HCT116 (cell line): ENCODE results near the gene TNNI2. TPM values are rescaled to one million over a fixed set of nuclear protein-coding genes. Genes with fewer than 3 reads are reported as not detected.

Experiments
- ATAC-seq: fragments of 200-7000 bp; cut with Tn5 transposase; 2 replicates; pipeline ENCODE4 v1.9.1; 2020; ENCODE audit warnings: mild to moderate bottlenecking, moderate library complexity
- BruUV-seq: library from RNA; stranded (reverse); fragments of 400-500 nt; replicated peaks from 2 replicates; lab custom pipeline; 2021; lab: Mats Ljungman, UMichigan
- CTCF ChIA-PET: fragments of 300-600 bp; sonication (Branson Sonifier 250); formaldehyde crosslinking; loops from one replicate; lab custom pipeline; 2021; ENCODE audit warnings: antibody characterized with exemption; lab: Charles Lee
- POLR2A ChIA-PET: fragments of 300-600, 350-600 bp; sonication (Branson Sonifier 250); formaldehyde crosslinking; loops from one replicate; lab custom pipeline; 2021; ENCODE audit warnings: antibody characterized with exemption; lab: Charles Lee
- RAD21 ChIA-PET, 2 experiments: fragments of 300-600 bp; sonication (Branson Sonifier 250); formaldehyde crosslinking; loops; one replicate each; lab custom pipeline; 2023; ENCODE audit warnings: low total read pairs in 2 of 2; ENCODE audit not compliant: uncharacterized antibody in 2 of 2, unreplicated experiment in 2 of 2, low non-redundant PET in 1 of 2; lab: Charles Lee
- DNase-seq: peaks from one replicate; pipeline ENCODE4 v3.0.0-alpha.2; 2010; ENCODE audit warnings: low read depth, low spot score
- H2AFZ ChIP-seq: fragments of 200-600 bp; shearing (Covaris generic), sonication (generic); 2 replicates; pipeline ENCODE4 v1.6.1; 2017; ENCODE audit warnings: low read depth, mixed run types, mixed read lengths, antibody characterized with exemption, low read length; ENCODE audit not compliant: poor library complexity, severe bottlenecking
- H3K27ac ChIP-seq: 2 replicates; pipeline ENCODE4 v1.5.1; 2012; ENCODE audit warnings: low read depth, low read length
- H3K27me3 ChIP-seq: fragments of 200-600 bp; sonication (generic); 2 replicates; pipeline ENCODE4 v1.6.1; 2016; ENCODE audit warnings: mixed run types, low read length, mixed read lengths; ENCODE audit not compliant: insufficient read depth
- H3K36me3 ChIP-seq, 2 experiments: fragments of 200-500 bp in 1 of 2; fragments of 200-600 bp in 1 of 2; sonication (Bioruptor generic) in 1 of 2; sonication (generic) in 1 of 2; 2 replicates each; pipeline versions ENCODE4 v1.5.1 to v1.6.1; 2014 to 2016; ENCODE audit warnings: low read length in 2 of 2, inconsistent platforms in 1 of 2, mixed read lengths in 1 of 2, mixed run types in 1 of 2; ENCODE audit not compliant: insufficient read depth in 2 of 2, control insufficient read depth in 1 of 2
- H3K4me1 ChIP-seq, 2 experiments: fragments of 200-600 bp in 1 of 2; sonication (generic) in 1 of 2; 2 replicates each; pipeline versions ENCODE4 v1.5.1 to v1.6.1; 2012 to 2017; ENCODE audit warnings: low read length in 2 of 2, inconsistent platforms in 1 of 2, mild to moderate bottlenecking in 1 of 2, mixed read lengths in 1 of 2, mixed run types in 1 of 2, moderate library complexity in 1 of 2; ENCODE audit not compliant: insufficient read depth in 2 of 2, control insufficient read depth in 1 of 2
- H3K4me2 ChIP-seq: fragments of 200-600 bp; sonication (generic); 2 replicates; pipeline ENCODE4 v1.6.1; 2017; ENCODE audit warnings: mixed run types, low read length, mixed read lengths
- H3K4me3 ChIP-seq, 2 experiments: fragments of 200-600 bp in 1 of 2; sonication (generic) in 1 of 2; replicated peaks in 1 of 2; 2 replicates each; pipeline ENCODE4 v1.5.1; 2011 to 2016; ENCODE audit warnings: low read length in 2 of 2, control low read depth in 1 of 2, low read depth in 1 of 2, mild to moderate bottlenecking in 1 of 2, mixed read lengths in 1 of 2, mixed run types in 1 of 2
- H3K79me2 ChIP-seq: fragments of 200-600 bp; sonication (generic); 2 replicates; pipeline ENCODE4 v1.6.1; 2017; ENCODE audit warnings: mild to moderate bottlenecking, mixed run types, low read length, moderate library complexity, mixed read lengths; ENCODE audit not compliant: insufficient read depth
- H3K9ac ChIP-seq: fragments of 200-600 bp; sonication (generic); 2 replicates; pipeline ENCODE4 v1.6.1; 2016; ENCODE audit warnings: low read length, mixed read lengths
- H3K9me2 ChIP-seq: fragments of 200-600 bp; sonication (generic), shearing (Covaris generic); 2 replicates; pipeline ENCODE4 v1.6.1; 2017; ENCODE audit warnings: mixed run types, mild to moderate bottlenecking, moderate library complexity; ENCODE audit not compliant: insufficient read depth
- H3K9me3 ChIP-seq, 2 experiments: fragments of 200-500 bp in 1 of 2; fragments of 200-600 bp in 1 of 2; sonication (Bioruptor generic) in 1 of 2; sonication (generic) in 1 of 2; 2 replicates each; pipeline ENCODE4 v1.6.1; 2014 to 2017; ENCODE audit warnings: low read length in 2 of 2, mixed read lengths in 2 of 2, inconsistent platforms in 1 of 2, low read depth in 1 of 2, mild to moderate bottlenecking in 1 of 2, mixed run types in 1 of 2, moderate library complexity in 1 of 2; ENCODE audit not compliant: control insufficient read depth in 1 of 2, insufficient read depth in 1 of 2
- H4K20me1 ChIP-seq: fragments of 200-600 bp; sonication (generic), shearing (Covaris generic); 2 replicates; pipeline ENCODE4 v1.6.1; 2017; ENCODE audit warnings: mixed run types, mild to moderate bottlenecking, moderate library complexity; ENCODE audit not compliant: insufficient read depth
- ATF3 ChIP-seq: IDR thresholded peaks from 2 replicates; pipeline ENCODE4 v1.6.1; 2012
- CEBPB ChIP-seq: IDR thresholded peaks from 2 replicates; pipeline ENCODE4 v1.6.1; 2012; ENCODE audit warnings: low read depth
- EGR1 ChIP-seq: IDR thresholded peaks from 2 replicates; pipeline ENCODE4 v1.6.1; 2012; ENCODE audit warnings: low read depth
- EZH2phosphoT487 ChIP-seq: fragments of 200-600 bp; IDR thresholded peaks from 2 replicates; pipeline ENCODE4 v1.6.1; 2018; ENCODE audit warnings: antibody characterized with exemption, borderline replicate concordance
- JUND ChIP-seq: IDR thresholded peaks from 2 replicates; pipeline ENCODE4 v1.6.1; 2012
- SRF ChIP-seq: IDR thresholded peaks from 2 replicates; pipeline ENCODE4 v1.6.1; 2012; ENCODE audit warnings: low read depth
- intact Hi-C: fragments of 100-400 bp; cut with micrococcal nuclease; formaldehyde crosslinking; loops from 2 replicates; pipeline ENCODE4 v1.10.0; 2022
- total RNA-seq: library from RNA; stranded (reverse); gene quantifications from one replicate; pipeline ENCODE4 v1.2.1, GENCODE V29; 2021; ENCODE audit not compliant: unreplicated experiment
- TF ChIP-seq, protein P1 (sequence below): IDR thresholded peaks from 2 replicates; pipeline ENCODE4 v1.6.1; 2012; ENCODE audit warnings: low read depth
- TF ChIP-seq, protein P2 (sequence below): IDR thresholded peaks from 2 replicates; pipeline ENCODE4 v1.6.1; 2011; ENCODE audit warnings: mild to moderate bottlenecking, low read length, moderate library complexity; ENCODE audit not compliant: insufficient replicate concordance; ENCODE audit errors: extremely low read depth

Gene TNNI2
- total RNA-seq, 1 experiment from 2014 or later = not detected

- TF ChIP-seq, protein P1, sequence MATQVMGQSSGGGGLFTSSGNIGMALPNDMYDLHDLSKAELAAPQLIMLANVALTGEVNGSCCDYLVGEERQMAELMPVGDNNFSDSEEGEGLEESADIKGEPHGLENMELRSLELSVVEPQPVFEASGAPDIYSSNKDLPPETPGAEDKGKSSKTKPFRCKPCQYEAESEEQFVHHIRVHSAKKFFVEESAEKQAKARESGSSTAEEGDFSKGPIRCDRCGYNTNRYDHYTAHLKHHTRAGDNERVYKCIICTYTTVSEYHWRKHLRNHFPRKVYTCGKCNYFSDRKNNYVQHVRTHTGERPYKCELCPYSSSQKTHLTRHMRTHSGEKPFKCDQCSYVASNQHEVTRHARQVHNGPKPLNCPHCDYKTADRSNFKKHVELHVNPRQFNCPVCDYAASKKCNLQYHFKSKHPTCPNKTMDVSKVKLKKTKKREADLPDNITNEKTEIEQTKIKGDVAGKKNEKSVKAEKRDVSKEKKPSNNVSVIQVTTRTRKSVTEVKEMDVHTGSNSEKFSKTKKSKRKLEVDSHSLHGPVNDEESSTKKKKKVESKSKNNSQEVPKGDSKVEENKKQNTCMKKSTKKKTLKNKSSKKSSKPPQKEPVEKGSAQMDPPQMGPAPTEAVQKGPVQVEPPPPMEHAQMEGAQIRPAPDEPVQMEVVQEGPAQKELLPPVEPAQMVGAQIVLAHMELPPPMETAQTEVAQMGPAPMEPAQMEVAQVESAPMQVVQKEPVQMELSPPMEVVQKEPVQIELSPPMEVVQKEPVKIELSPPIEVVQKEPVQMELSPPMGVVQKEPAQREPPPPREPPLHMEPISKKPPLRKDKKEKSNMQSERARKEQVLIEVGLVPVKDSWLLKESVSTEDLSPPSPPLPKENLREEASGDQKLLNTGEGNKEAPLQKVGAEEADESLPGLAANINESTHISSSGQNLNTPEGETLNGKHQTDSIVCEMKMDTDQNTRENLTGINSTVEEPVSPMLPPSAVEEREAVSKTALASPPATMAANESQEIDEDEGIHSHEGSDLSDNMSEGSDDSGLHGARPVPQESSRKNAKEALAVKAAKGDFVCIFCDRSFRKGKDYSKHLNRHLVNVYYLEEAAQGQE = no peak
- no peak for TF ChIP-seq EZH2phosphoT487
Measured at GRCh38 chr11:1870721-1871466, 32.1 kb downstream of the TNNI2 start (continued).

- intact Hi-C loops = no loop called here
- DNase-seq (no peak), ATAC-seq (no peak)
- no peaks in the 10 kb centered on the region for H3K27me3 ChIP-seq
- no peak overlapping the region for H3K9ac ChIP-seq
- no peak for TF ChIP-seq JUND
- TF ChIP-seq, protein P1 = no peak
- no peak for TF ChIP-seq SRF
- TF ChIP-seq CEBPB = no peak
- TF ChIP-seq, protein P2, sequence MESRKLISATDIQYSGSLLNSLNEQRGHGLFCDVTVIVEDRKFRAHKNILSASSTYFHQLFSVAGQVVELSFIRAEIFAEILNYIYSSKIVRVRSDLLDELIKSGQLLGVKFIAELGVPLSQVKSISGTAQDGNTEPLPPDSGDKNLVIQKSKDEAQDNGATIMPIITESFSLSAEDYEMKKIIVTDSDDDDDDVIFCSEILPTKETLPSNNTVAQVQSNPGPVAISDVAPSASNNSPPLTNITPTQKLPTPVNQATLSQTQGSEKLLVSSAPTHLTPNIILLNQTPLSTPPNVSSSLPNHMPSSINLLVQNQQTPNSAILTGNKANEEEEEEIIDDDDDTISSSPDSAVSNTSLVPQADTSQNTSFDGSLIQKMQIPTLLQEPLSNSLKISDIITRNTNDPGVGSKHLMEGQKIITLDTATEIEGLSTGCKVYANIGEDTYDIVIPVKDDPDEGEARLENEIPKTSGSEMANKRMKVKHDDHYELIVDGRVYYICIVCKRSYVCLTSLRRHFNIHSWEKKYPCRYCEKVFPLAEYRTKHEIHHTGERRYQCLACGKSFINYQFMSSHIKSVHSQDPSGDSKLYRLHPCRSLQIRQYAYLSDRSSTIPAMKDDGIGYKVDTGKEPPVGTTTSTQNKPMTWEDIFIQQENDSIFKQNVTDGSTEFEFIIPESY = no peak
- TF ChIP-seq ATF3 = no peak
- TF ChIP-seq EGR1 = no peak
- H3K27ac ChIP-seq = no peak overlapping the region
- BruUV-seq = no TSS peak
- ChIA-PET POLR2A (no interaction called here), RAD21 (no interaction called here), CTCF (no interaction called here)
- no peak overlapping the region for H3K4me2 ChIP-seq
- no peak overlapping the region for H3K4me3 ChIP-seq
- H4K20me1 ChIP-seq = no peaks in the 10 kb centered on the region
- no peaks in the 10 kb centered on the region for H3K9me3 ChIP-seq
- no peak overlapping the region for H2AFZ ChIP-seq
- H3K9me2 ChIP-seq = no peaks in the 10 kb centered on the region
- peaks cover 0 to 1% of the 10 kb centered on the region in 2 experiments; a peak in 1 of 4 replicates for H3K4me1 ChIP-seq
- H3K79me2 ChIP-seq = no peaks in the 10 kb centered on the region
- no peaks in the 10 kb centered on the region for H3K36me3 ChIP-seq
Measured at GRCh38 chr11:1871531-1871930, 32.8 kb downstream of the TNNI2 start.
